HFF-Myc (cell line): ENCODE measurements around the gene CTDSPL2.

Experiments
- DNase-seq: peaks from one replicate; pipeline ENCODE4 v3.0.0-alpha.2; 2011; ENCODE audit warnings: low read depth; ENCODE audit errors: extremely low read depth
- H3K4me3 ChIP-seq: replicated peaks from 2 replicates; pipeline ENCODE4 v1.5.1; 2011; ENCODE audit warnings: low read depth, mild to moderate bottlenecking, control low read depth, low read length
- CTCF ChIP-seq: IDR thresholded peaks from 2 replicates; pipeline ENCODE4 v1.5.1; 2012; ENCODE audit warnings: mild to moderate bottlenecking, low read depth, low read length, control low read depth; ENCODE audit errors: missing control alignments

Gene CTDSPL2

GRCh38 chr15:44427756-44428724, 611 bp downstream of the CTDSPL2 start:
- no peak for DNase-seq
- H3K4me3 ChIP-seq = peak overlapping the region; percentile 99
- TF ChIP-seq CTCF = no peak

- no peak overlapping the region for H3K4me3 ChIP-seq
- no peak for TF ChIP-seq CTCF
- DNase-seq = no peak
Observed at GRCh38 chr15:44435893-44436667, 8.7 kb downstream of the CTDSPL2 start.

GRCh38 chr15:44438402-44438801, 11.0 kb downstream of the CTDSPL2 start:
- H3K4me3 ChIP-seq = no peak overlapping the region
- no peak for TF ChIP-seq CTCF
- DNase-seq = no peak

GRCh38 chr15:44441095-44441501, 13.7 kb downstream of the CTDSPL2 start:
- TF ChIP-seq CTCF = no peak
- no peak overlapping the region for H3K4me3 ChIP-seq
- DNase-seq = no peak

GRCh38 chr15:44443515-44443914, 16.1 kb downstream of the CTDSPL2 start:
- no peak for DNase-seq
- no peak for TF ChIP-seq CTCF
- no peak overlapping the region for H3K4me3 ChIP-seq

- no peak overlapping the region for H3K4me3 ChIP-seq
- TF ChIP-seq CTCF = no peak
- DNase-seq = no peak
Observed at GRCh38 chr15:44447772-44448376, 20.4 kb downstream of the CTDSPL2 start.
